Colonic mucosa (tissue), 4 donors: ENCODE data around the gene UGCG. TPM values are rescaled to one million over a fixed set of nuclear protein-coding genes. Genes with fewer than 3 reads are reported as not detected.

Source experiments
- DNase-seq: peaks from one replicate; pipeline ENCODE4 v3.0.0-alpha.2; 2020
- H3K27ac ChIP-seq: fragments of 200-600 bp; one replicate; pipeline ENCODE4 v1.8.0; 2021
- H3K27me3 ChIP-seq: fragments of 200-600 bp; one replicate; pipeline ENCODE4 v1.8.0; 2021
- H3K36me3 ChIP-seq: fragments of 200-600 bp; one replicate; pipeline ENCODE4 v1.8.0; 2021
- H3K4me1 ChIP-seq: fragments of 200-600 bp; one replicate; pipeline ENCODE4 v1.8.0; 2021; ENCODE audit warnings: mild to moderate bottlenecking
- H3K4me3 ChIP-seq: fragments of 200-600 bp; one replicate; pipeline ENCODE4 v1.8.0; 2021
- H3K9ac ChIP-seq, 2 donors: one replicate each; pipeline ENCODE4 v1.7.0; 2013; ENCODE audit warnings: control low read depth in 2 of 2, low read depth in 2 of 2, low read length in 2 of 2
- H3K9me3 ChIP-seq: fragments of 200-600 bp; one replicate; pipeline ENCODE4 v1.8.0; 2021
- intact Hi-C: fragments of 100-400 bp; cut with DNase I; formaldehyde crosslinking; loops from one replicate; pipeline ENCODE4 v1.14.1; 2022
- total RNA-seq, 2 donors: library from RNA; stranded (reverse); fragmentation: NEBNext Ultra II Directional in 1 of 2; extraction: Animal tissue kit (Norgen Biotek cat#: 25700) in 1 of 2; gene quantifications; one replicate each; pipeline ENCODE4 v1.2.1, GENCODE V29; 2021
- TF ChIP-seq, protein P1 (sequence below): fragments of 200-600 bp; IDR thresholded peaks from one replicate; pipeline ENCODE4 v1.8.0; 2022; ENCODE audit warnings: antibody characterized with exemption, mild to moderate bottlenecking
- donor health status: healthy.
- donor health status: DM: no; HTN: no; CAD: no.
- donor health status: DM: no; HTN: no; CAD: no.

Gene UGCG
- total RNA-seq, 2 donors from 2014 or later: 17.6 to 56.1 TPM

DNA sequence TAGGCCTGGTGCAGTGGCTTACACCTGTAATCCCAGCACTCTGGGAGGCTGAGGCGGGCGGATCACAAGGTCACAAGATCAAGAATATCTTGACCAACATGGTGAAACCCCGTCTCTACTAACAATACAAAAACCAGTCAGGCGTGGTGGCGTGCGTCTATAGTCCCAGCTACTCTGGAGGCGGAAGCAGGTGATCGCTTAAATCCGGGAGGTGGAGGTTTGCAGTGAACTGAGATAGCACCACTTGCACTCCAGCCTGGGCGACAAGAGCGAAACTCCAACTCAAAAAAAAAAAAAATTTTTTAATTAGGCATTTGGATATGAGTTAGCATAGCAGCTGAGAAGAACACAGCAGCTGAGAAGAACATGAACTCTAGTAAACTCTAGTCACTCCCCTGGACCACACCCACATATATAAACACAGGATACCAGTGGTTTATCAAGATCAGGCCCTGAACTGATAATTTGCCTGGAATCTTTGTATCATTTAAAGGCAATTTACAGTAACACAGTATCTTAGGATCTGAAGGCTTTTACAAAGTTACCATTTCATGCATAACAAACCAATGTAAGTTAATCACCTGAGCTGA lies 4.6 kb upstream of the UGCG start:
- intact Hi-C loops: loop anchor here (10.0 kb wide), 1 partner anchor 183 kb away; no protein-coding TSS in a partner anchor
- Histone ChIP-seq H3K4me3 (no peak overlapping the region), H3K4me1 (peaks cover 4% of the 10 kb centered on the region), H3K27ac (peak overlapping the region; percentile 35), H3K36me3 (no peaks in the 10 kb centered on the region), H3K9me3 (no peaks in the 10 kb centered on the region), H3K27me3 (no peaks in the 10 kb centered on the region), H3K9ac (peak overlapping the region in 1 of 2 donors; percentile 9)
- DNase-seq: peak; percentile 79
- TF ChIP-seq, protein P1, sequence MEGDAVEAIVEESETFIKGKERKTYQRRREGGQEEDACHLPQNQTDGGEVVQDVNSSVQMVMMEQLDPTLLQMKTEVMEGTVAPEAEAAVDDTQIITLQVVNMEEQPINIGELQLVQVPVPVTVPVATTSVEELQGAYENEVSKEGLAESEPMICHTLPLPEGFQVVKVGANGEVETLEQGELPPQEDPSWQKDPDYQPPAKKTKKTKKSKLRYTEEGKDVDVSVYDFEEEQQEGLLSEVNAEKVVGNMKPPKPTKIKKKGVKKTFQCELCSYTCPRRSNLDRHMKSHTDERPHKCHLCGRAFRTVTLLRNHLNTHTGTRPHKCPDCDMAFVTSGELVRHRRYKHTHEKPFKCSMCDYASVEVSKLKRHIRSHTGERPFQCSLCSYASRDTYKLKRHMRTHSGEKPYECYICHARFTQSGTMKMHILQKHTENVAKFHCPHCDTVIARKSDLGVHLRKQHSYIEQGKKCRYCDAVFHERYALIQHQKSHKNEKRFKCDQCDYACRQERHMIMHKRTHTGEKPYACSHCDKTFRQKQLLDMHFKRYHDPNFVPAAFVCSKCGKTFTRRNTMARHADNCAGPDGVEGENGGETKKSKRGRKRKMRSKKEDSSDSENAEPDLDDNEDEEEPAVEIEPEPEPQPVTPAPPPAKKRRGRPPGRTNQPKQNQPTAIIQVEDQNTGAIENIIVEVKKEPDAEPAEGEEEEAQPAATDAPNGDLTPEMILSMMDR: no peak

DNA sequence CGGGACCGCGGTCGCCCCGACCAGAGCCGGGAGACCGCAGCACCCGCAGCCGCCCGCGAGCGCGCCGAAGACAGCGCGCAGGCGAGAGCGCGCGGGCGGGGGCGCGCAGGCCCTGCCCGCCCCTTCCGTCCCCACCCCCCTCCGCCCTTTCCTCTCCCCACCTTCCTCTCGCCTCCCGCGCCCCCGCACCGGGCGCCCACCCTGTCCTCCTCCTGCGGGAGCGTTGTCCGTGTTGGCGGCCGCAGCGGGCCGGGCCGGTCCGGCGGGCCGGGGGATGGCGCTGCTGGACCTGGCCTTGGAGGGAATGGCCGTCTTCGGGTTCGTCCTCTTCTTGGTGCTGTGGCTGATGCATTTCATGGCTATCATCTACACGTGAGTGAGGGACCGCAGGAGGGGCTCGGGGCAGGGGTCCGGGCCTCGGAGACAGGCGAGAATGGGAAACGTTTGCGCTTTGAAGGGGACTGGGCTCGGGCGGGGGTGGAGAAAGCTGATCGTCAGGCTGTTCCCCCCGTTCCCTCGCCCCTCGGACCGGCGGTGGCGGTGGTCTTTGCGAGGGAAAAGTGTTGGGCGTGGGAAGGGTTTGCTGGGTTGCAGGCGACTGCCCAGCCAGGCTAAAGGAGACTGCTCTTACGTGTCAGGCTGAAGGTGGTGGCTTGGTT lies 457 bp downstream of the UGCG start:
- DNase-seq: peak; percentile 73
- TF ChIP-seq, protein P1: no peak
- no peaks in the 10 kb centered on the region for H3K36me3 ChIP-seq
- peak overlapping the region; percentile 95 for H3K27ac ChIP-seq
- H3K4me1 ChIP-seq: peaks cover 6% of the 10 kb centered on the region
- peak overlapping the region; percentile 84 for H3K4me3 ChIP-seq
- intact Hi-C loops: loop anchor here (10.0 kb wide), 1 partner anchor 178 kb away; no protein-coding TSS in a partner anchor
- H3K9ac ChIP-seq: peak overlapping the region; percentile 87 to 98
- H3K9me3 ChIP-seq: no peaks in the 10 kb centered on the region
- H3K27me3 ChIP-seq: no peaks in the 10 kb centered on the region

DNA sequence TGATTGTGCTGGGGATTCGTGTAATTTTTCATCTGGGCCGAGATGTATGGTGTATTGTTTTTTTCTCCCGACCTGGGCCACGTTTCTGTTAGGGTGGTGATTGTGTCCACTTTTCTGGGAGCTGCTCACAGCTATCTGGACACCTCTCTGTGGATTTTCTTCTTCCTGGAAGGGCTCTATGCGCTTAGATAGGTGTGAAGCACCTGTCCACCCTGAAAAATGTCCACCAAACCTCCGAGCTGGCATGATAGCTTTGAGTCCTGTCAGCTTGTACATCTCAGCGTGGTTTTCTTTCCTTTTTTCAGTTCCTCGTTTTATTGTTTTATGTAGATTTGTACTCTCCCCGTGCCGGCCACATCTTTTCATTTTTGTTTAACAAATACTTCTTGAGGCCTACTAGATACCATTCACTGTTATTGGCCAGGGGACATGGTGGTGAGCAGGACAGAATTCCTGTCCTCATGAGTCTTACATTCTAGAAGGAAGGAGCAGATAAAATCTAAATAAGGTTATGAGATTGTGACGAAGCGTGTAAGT lies 1.1 kb downstream of the UGCG start:
- Histone ChIP-seq H3K36me3 (no peaks in the 10 kb centered on the region), H3K9me3 (no peaks in the 10 kb centered on the region), H3K4me3 (peak overlapping the region; percentile 84), H3K27me3 (no peaks in the 10 kb centered on the region), H3K27ac (peak overlapping the region; percentile 95), H3K9ac (peak overlapping the region; percentile 87 to 98), H3K4me1 (peaks cover 8% of the 10 kb centered on the region)
- TF ChIP-seq, protein P1: no peak
- DNase-seq: peak; percentile 47
- intact Hi-C loops: loop anchor here (10.0 kb wide), 1 partner anchor 177 kb away; no protein-coding TSS in a partner anchor

DNA sequence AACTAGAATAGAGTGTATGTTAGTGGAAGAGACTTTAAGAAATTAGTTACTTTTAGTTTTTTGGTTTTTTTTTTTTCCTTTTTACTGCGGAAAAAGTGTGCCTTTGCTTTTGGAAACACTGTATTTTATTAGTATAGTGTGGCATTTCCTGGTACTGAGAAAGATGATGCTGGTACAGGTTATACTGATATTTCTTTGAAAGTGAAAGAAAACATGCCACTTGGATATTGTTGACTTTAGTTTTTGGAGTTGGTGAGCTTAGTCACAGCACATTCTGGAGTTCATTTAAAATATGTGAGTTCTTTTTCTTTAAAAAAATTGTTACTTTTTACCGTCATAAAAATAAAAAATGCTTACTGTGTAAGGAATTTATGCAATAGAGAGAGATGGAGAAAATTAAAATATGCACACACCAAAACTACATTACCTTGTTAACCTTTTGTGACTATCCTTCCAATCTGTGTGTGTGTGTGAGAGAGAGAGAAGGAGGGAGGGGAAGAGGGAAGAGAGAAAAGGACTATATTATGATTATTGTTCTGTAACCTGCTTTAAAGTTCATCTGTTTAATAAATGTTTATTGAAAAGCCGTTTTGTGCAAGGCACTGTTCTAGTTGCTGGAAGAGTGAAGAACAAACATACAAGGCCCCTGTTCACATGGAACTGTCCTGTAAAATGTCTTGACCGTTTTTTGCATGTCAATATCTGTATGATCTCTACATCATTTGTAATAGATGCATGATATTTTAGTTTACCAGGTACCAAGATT lies 1.9 kb downstream of the UGCG start:
- H3K27ac ChIP-seq: peak overlapping the region; percentile 95
- no peaks in the 10 kb centered on the region for H3K9me3 ChIP-seq
- intact Hi-C loops: loop anchor here (10.0 kb wide), 1 partner anchor 176 kb away; no protein-coding TSS in a partner anchor
- peak overlapping the region; percentile 84 for H3K4me3 ChIP-seq
- TF ChIP-seq, protein P1: no peak
- no peak for DNase-seq
- H3K27me3 ChIP-seq: no peaks in the 10 kb centered on the region
- peaks cover 12% of the 10 kb centered on the region for H3K4me1 ChIP-seq
- no peaks in the 10 kb centered on the region for H3K36me3 ChIP-seq
- H3K9ac ChIP-seq: peak overlapping the region in 1 of 2 donors; percentile 98

DNA sequence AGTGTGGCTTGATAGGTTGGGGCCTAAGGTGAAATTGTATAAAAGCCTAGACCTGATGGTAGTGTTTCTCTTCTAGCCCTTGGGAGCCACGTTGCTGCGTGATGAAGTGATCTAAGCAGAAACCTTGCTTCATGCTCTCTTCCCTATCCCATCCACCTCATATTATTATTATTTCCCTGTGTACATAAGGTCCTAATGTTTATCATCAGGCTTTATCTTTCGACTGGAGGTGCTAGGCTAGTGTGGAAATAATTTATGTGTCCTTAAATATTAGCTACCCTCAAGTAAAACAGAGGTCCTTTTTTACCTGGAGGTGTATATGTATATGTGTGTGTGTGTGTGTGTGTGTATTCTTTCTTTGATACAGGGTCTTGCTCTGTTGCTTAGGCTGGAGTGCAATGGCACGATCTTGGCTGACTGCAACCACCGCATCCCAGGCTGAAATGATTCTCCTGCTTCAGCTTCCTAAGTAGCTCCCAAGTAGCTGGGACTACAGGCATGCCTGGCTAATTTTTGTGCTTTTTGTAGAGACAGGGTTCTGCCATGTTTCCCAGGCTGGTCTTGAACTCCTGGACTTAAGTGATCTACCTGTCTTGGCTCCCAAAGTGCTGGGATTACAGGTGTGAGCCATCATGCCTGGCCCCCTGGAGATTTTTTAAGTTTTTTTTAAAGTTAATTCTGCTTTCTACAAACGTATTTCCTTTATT lies 3.7 kb downstream of the UGCG start:
- intact Hi-C loops: no loop called here
- Histone ChIP-seq H3K36me3 (no peaks in the 10 kb centered on the region), H3K4me1 (peaks cover 12% of the 10 kb centered on the region), H3K4me3 (no peak overlapping the region), H3K27me3 (no peaks in the 10 kb centered on the region), H3K9me3 (no peaks in the 10 kb centered on the region), H3K27ac (no peak overlapping the region), H3K9ac (no peak overlapping the region)
- TF ChIP-seq, protein P1: no peak
- DNase-seq: no peak
